SK-N-MC (cell line): ENCODE data around the gene RASAL1.

Source experiments
- EZH2 ChIP-seq: fragments of 200-600 bp; sonication (generic); IDR thresholded peaks from one replicate; pipeline ENCODE4 v1.6.1; 2017; ENCODE audit warnings: antibody characterized with exemption
- POLR2AphosphoS5 ChIP-seq: IDR thresholded peaks from 2 replicates; pipeline ENCODE4 v1.6.1; 2012; ENCODE audit warnings: mild to moderate bottlenecking, low read depth, low read length, borderline replicate concordance

- TF ChIP-seq EZH2 (no peak), POLR2AphosphoS5 (no peak)
Observed at GRCh38 chr12:113099764-113100163, 35.8 kb downstream of the RASAL1 start.
